H9 (cell line): Measurements from ENCODE around the gene HLA-DOB. TPM values are rescaled to one million over a fixed set of nuclear protein-coding genes. Genes with fewer than 3 reads are reported as not detected.

Experiments used
- DNase-seq: peaks from one replicate; pipeline ENCODE4 v3.0.0-alpha.2; 2017
- H2AFZ ChIP-seq: one replicate; pipeline ENCODE4 v1.6.1; 2013; ENCODE audit warnings: mild to moderate bottlenecking, low read length, control low read depth, moderate library complexity
- H2AK5ac ChIP-seq: 2 replicates; pipeline ENCODE4 v1.6.1; 2013; ENCODE audit warnings: low read length, control low read depth, mixed read lengths; ENCODE audit not compliant: insufficient read length
- H2BK120ac ChIP-seq: one replicate; pipeline ENCODE4 v1.6.1; 2013; ENCODE audit warnings: low read depth, mild to moderate bottlenecking, low read length, control low read depth, inconsistent platforms; ENCODE audit not compliant: poor library complexity, severe bottlenecking
- H2BK12ac ChIP-seq: 2 replicates; pipeline ENCODE4 v1.6.1; 2013; ENCODE audit warnings: low read length, control low read depth, mixed read lengths, low read depth; ENCODE audit not compliant: insufficient read length
- H2BK15ac ChIP-seq: 2 replicates; pipeline ENCODE4 v1.6.1; 2013; ENCODE audit warnings: low read depth, low read length, control low read depth
- H2BK20ac ChIP-seq: one replicate; pipeline ENCODE4 v1.6.1; 2013; ENCODE audit warnings: low read depth, mild to moderate bottlenecking, low read length, control low read depth, inconsistent platforms; ENCODE audit not compliant: poor library complexity, severe bottlenecking
- H2BK5ac ChIP-seq: 2 replicates; pipeline ENCODE4 v1.6.1; 2013; ENCODE audit warnings: low read length, control low read depth, mixed read lengths; ENCODE audit not compliant: insufficient read length
- H3K14ac ChIP-seq: 2 replicates; pipeline ENCODE4 v1.6.1; 2013; ENCODE audit warnings: low read length, control low read depth; ENCODE audit not compliant: insufficient read depth
- H3K18ac ChIP-seq: 2 replicates; pipeline ENCODE4 v1.6.1; 2013; ENCODE audit warnings: low read depth, mild to moderate bottlenecking, mixed read lengths, low read length, control low read depth; ENCODE audit not compliant: insufficient read length
- H3K23ac ChIP-seq: 2 replicates; pipeline ENCODE4 v1.6.1; 2013; ENCODE audit warnings: low read length, control low read depth, mixed read lengths, low read depth; ENCODE audit not compliant: insufficient read length
- H3K23me2 ChIP-seq: 2 replicates; pipeline ENCODE4 v1.6.1; 2013; ENCODE audit warnings: low read depth, mild to moderate bottlenecking, mixed read lengths, low read length, control low read depth; ENCODE audit not compliant: insufficient read length, poor library complexity, severe bottlenecking
- H3K27ac ChIP-seq: 2 replicates; pipeline ENCODE4 v1.5.1; 2013; ENCODE audit warnings: low read length, control low read depth, mixed read lengths, low read depth; ENCODE audit not compliant: insufficient read length
- H3K27me3 ChIP-seq: 2 replicates; pipeline ENCODE4 v1.6.1; 2013; ENCODE audit warnings: low read length, control low read depth, inconsistent platforms; ENCODE audit not compliant: insufficient read depth
- H3K4ac ChIP-seq: 2 replicates; pipeline ENCODE4 v1.6.1; 2013; ENCODE audit warnings: low read depth, mild to moderate bottlenecking, control low read depth, inconsistent platforms, low read length, moderate library complexity
- H3K4me1 ChIP-seq: 2 replicates; pipeline ENCODE4 v1.6.1; 2013; ENCODE audit warnings: low read length, control low read depth, inconsistent platforms; ENCODE audit not compliant: insufficient read depth
- H3K4me2 ChIP-seq: 2 replicates; pipeline ENCODE4 v1.6.1; 2013; ENCODE audit warnings: low read length, control low read depth, mixed read lengths; ENCODE audit not compliant: insufficient read length, insufficient read depth
- H3K56ac ChIP-seq: 2 replicates; pipeline ENCODE4 v1.6.1; 2013; ENCODE audit warnings: low read depth, mild to moderate bottlenecking, mixed read lengths, low read length, control low read depth; ENCODE audit not compliant: insufficient read length
- H3K79me1 ChIP-seq: 2 replicates; pipeline ENCODE4 v1.6.1; 2013; ENCODE audit warnings: low read depth, mild to moderate bottlenecking, moderate library complexity, low read length, control low read depth, inconsistent platforms; ENCODE audit not compliant: insufficient read depth, poor library complexity, severe bottlenecking
- H3K79me2 ChIP-seq: 2 replicates; pipeline ENCODE4 v1.6.1; 2013; ENCODE audit warnings: low read length, control low read depth, inconsistent platforms; ENCODE audit not compliant: insufficient read depth
- H3K9ac ChIP-seq: 2 replicates; pipeline ENCODE4 v1.6.1; 2013; ENCODE audit warnings: low read length, control low read depth, mixed read lengths; ENCODE audit not compliant: insufficient read length; ENCODE audit errors: extremely low read depth
- H3K9me3 ChIP-seq: one replicate; pipeline ENCODE4 v1.6.1; 2013; ENCODE audit warnings: low read depth, low read length, inconsistent platforms; ENCODE audit not compliant: control insufficient read depth
- H3T11ph ChIP-seq: one replicate; pipeline ENCODE4 v1.6.1; 2013; ENCODE audit warnings: mild to moderate bottlenecking, low read length, control low read depth, inconsistent platforms
- H4K20me1 ChIP-seq: one replicate; pipeline ENCODE4 v1.6.1; 2013; ENCODE audit not compliant: control insufficient read depth, insufficient read length, insufficient read depth
- H4K5ac ChIP-seq: 2 replicates; pipeline ENCODE4 v1.6.1; 2013; ENCODE audit warnings: low read depth, mild to moderate bottlenecking, mixed read lengths, low read length, control low read depth; ENCODE audit not compliant: insufficient read length
- H4K8ac ChIP-seq: replicated peaks from 2 replicates; pipeline ENCODE4 v1.6.1; 2013; ENCODE audit warnings: low read length, control low read depth, mixed read lengths, low read depth; ENCODE audit not compliant: insufficient read length
- H4K91ac ChIP-seq: 2 replicates; pipeline ENCODE4 v1.6.1; 2013; ENCODE audit warnings: low read depth, mild to moderate bottlenecking, moderate library complexity, mixed read lengths, low read length, control low read depth; ENCODE audit not compliant: insufficient read length
- H3K27ac Mint-ChIP-seq, 3 experiments: 2 replicates in 2 of 3; 3 replicates in 1 of 3; pipeline ENCODE4 v1.8.0; 2020 to 2021; ENCODE audit warnings: mixed read lengths in 3 of 3, mild to moderate bottlenecking in 1 of 3, moderate library complexity in 1 of 3
- H3K27me3 Mint-ChIP-seq: 2 replicates; pipeline ENCODE4 v1.8.0; 2021; ENCODE audit warnings: low read depth, mild to moderate bottlenecking, moderate library complexity, mixed read lengths
- H3K36me3 Mint-ChIP-seq, 3 experiments: 2 replicates in 2 of 3; 3 replicates in 1 of 3; pipeline ENCODE4 v1.8.0; 2020 to 2021; ENCODE audit warnings: low read depth in 3 of 3, mixed read lengths in 3 of 3; ENCODE audit not compliant: insufficient read depth in 1 of 3
- H3K4me1 Mint-ChIP-seq, 2 experiments: 2 replicates each; pipeline ENCODE4 v1.8.0; 2020; ENCODE audit warnings: mixed read lengths in 2 of 2
- H3K4me3 Mint-ChIP-seq, 2 experiments: 2 replicates in 1 of 2; 3 replicates in 1 of 2; pipeline ENCODE4 v1.8.0; 2020 to 2021; ENCODE audit warnings: mild to moderate bottlenecking in 2 of 2, mixed read lengths in 2 of 2, moderate library complexity in 1 of 2
- H3K9me3 Mint-ChIP-seq, 2 experiments: 2 replicates in 1 of 2; 3 replicates in 1 of 2; pipeline ENCODE4 v1.8.0; 2020; ENCODE audit warnings: mild to moderate bottlenecking in 2 of 2, mixed read lengths in 2 of 2, moderate library complexity in 1 of 2
- CTCF ChIP-seq: fragments of 200-600 bp; sonication (generic); conservative IDR thresholded peaks from 3 replicates; pipeline ENCODE4 v1.8.0; 2021; ENCODE audit warnings: antibody characterized with exemption, mild to moderate bottlenecking
- WGBS: extraction: QIAGEN DNeasy Blood & Tissue Kit; methylation state at CpG from one replicate; pipeline ENCODE4 v1.1.7; 2013; ENCODE audit warnings: missing lambda C conversion rate, low lambda C conversion rate, mixed read lengths; ENCODE audit not compliant: insufficient read length; ENCODE audit errors: extremely low coverage; 5-methylcytosine and 5-hydroxymethylcytosine counted together
- total RNA-seq: library from RNA; stranded (reverse); gene quantifications from 2 replicates; pipeline ENCODE4 v1.2.1, GENCODE V29; 2021

The HLA-DOB gene
- total RNA-seq, 1 experiment from 2014 or later = 0.20 TPM

GRCh38 chr6:32845384-32845884 lies 28.6 kb upstream of the HLA-DOB start:
- peaks cover 26% of the 10 kb centered on the region for H3K27me3 Mint-ChIP-seq
- H3K4ac ChIP-seq = no peak overlapping the region
- DNase-seq = no peak
- H2BK20ac ChIP-seq = no peak overlapping the region
- no peak overlapping the region for H2BK120ac ChIP-seq
- H3K79me1 ChIP-seq = no peaks in the 10 kb centered on the region
- no peak overlapping the region for H3T11ph ChIP-seq
- H3K18ac ChIP-seq = no peak overlapping the region
- peaks cover 11% of the 10 kb centered on the region for H3K23me2 ChIP-seq
- H3K27ac Mint-ChIP-seq = no peak overlapping the region
- no peak overlapping the region for H3K9ac ChIP-seq
- H4K20me1 ChIP-seq = no peaks in the 10 kb centered on the region
- peak overlapping the region in 1 of 2 experiments; percentile 92; a peak in 2 of 5 replicates for H3K4me3 Mint-ChIP-seq
- no peak overlapping the region for H4K91ac ChIP-seq
- H3K9me3 Mint-ChIP-seq = no peaks in the 10 kb centered on the region
- H2BK5ac ChIP-seq = no peak overlapping the region
- no peak for TF ChIP-seq CTCF
- H3K4me1 Mint-ChIP-seq = peaks cover 3% of the 10 kb centered on the region in 2 experiments
- H3K14ac ChIP-seq = no peak overlapping the region
- no peaks in the 10 kb centered on the region for H3K9me3 ChIP-seq
- H3K27me3 ChIP-seq = no peaks in the 10 kb centered on the region
- H3K27ac ChIP-seq = no peak overlapping the region
- no peak overlapping the region for H4K5ac ChIP-seq
- H3K4me1 ChIP-seq = peaks cover 2% of the 10 kb centered on the region; the same call in 1 of the 2 replicates
- WGBS = no CpG with 5 or more reads among the region's 10 CpGs
- H4K8ac ChIP-seq = no peak overlapping the region
- peaks cover 2 to 47% (median 12%) of the 10 kb centered on the region in 3 experiments for H3K36me3 Mint-ChIP-seq
- no peak overlapping the region for H2BK15ac ChIP-seq
- no peaks in the 10 kb centered on the region for H3K79me2 ChIP-seq
- no peak overlapping the region for H2AFZ ChIP-seq
- no peak overlapping the region for H3K56ac ChIP-seq
- H3K4me2 ChIP-seq = peak overlapping the region; percentile 63
- no peak overlapping the region for H2BK12ac ChIP-seq
- H2AK5ac ChIP-seq = no peak overlapping the region
- H3K23ac ChIP-seq = no peak overlapping the region
